ACC112 (cell line): Measurements from ENCODE around the gene C2CD2L.

Source experiments
- H2AFZ ChIP-seq: fragments of 200-600 bp; sonication (generic); one replicate; pipeline ENCODE4 v1.6.0; 2017; ENCODE audit warnings: antibody characterized with exemption, low read length; ENCODE audit not compliant: unreplicated experiment
- H3K27ac ChIP-seq: fragments of 200-600 bp; sonication (generic); 2 replicates; pipeline ENCODE4 v1.5.1; 2014; ENCODE audit warnings: low read depth, mild to moderate bottlenecking, antibody characterized with exemption, low read length, moderate library complexity
- H3K27me3 ChIP-seq: fragments of 200-600 bp; sonication (generic); 2 replicates; pipeline ENCODE4 v1.6.1; 2014; ENCODE audit warnings: mild to moderate bottlenecking, antibody characterized with exemption, low read length, moderate library complexity, mixed read lengths; ENCODE audit not compliant: insufficient read depth
- H3K36me3 ChIP-seq: fragments of 200-600 bp; sonication (generic); 2 replicates; pipeline ENCODE4 v1.6.1; 2016; ENCODE audit warnings: mild to moderate bottlenecking, antibody characterized with exemption, low read length, moderate library complexity, mixed read lengths; ENCODE audit not compliant: insufficient read depth
- H3K4me1 ChIP-seq: fragments of 200-600 bp; sonication (generic); one replicate; pipeline ENCODE4 v1.6.1; 2016; ENCODE audit warnings: low read length, mixed read lengths; ENCODE audit not compliant: insufficient read depth, unreplicated experiment, control insufficient read depth
- H3K4me3 ChIP-seq: fragments of 200-600 bp; sonication (generic); 2 replicates; pipeline ENCODE4 v1.5.1; 2014; ENCODE audit warnings: mild to moderate bottlenecking, low read depth, low read length
- H3K79me2 ChIP-seq: fragments of 200-600 bp; sonication (generic); one replicate; pipeline ENCODE4 v1.6.0; 2016; ENCODE audit warnings: low read length; ENCODE audit not compliant: control insufficient read depth, unreplicated experiment, insufficient read depth

Gene C2CD2L

GRCh38 chr11:119107538-119108145, 498 bp downstream of the C2CD2L start:
- Histone ChIP-seq H3K79me2 (peaks cover 24% of the 10 kb centered on the region), H3K27me3 (no peaks in the 10 kb centered on the region), H3K4me3 (peak overlapping the region; percentile 98), H2AFZ (peak overlapping the region; percentile 85), H3K27ac (no peak overlapping the region), H3K36me3 (no peaks in the 10 kb centered on the region), H3K4me1 (peaks cover 30% of the 10 kb centered on the region)

GRCh38 chr11:119108146-119108856, 1.2 kb downstream of the C2CD2L start:
- Histone ChIP-seq H3K27ac (no peak overlapping the region), H3K4me3 (peak overlapping the region; percentile 98), H3K79me2 (peaks cover 24% of the 10 kb centered on the region), H2AFZ (no peak overlapping the region), H3K4me1 (peaks cover 29% of the 10 kb centered on the region), H3K36me3 (no peaks in the 10 kb centered on the region), H3K27me3 (no peaks in the 10 kb centered on the region)

DNA sequence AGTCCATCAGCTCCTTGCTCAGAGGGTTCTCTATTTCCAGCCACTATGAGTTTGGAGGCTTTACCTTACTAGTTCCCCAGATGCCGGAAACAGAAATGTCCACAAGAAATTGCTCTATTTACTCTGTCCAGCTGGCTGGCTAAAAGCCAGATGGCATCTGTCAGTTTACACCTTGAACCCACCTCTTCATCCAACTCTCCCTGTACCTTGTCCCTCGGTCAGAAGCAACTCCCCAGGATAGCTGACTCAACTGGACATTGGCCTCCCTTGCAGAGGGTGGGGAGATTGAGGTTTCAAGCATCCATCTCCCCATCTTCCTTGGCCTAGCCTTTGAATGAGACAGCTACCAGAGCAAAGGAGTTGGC, 1.7 kb downstream of the C2CD2L start:
- Histone ChIP-seq H3K27ac (no peak overlapping the region), H3K27me3 (no peaks in the 10 kb centered on the region), H3K4me1 (peaks cover 25% of the 10 kb centered on the region), H3K4me3 (peak overlapping the region; percentile 98), H3K79me2 (peaks cover 24% of the 10 kb centered on the region), H2AFZ (no peak overlapping the region), H3K36me3 (no peaks in the 10 kb centered on the region)

DNA sequence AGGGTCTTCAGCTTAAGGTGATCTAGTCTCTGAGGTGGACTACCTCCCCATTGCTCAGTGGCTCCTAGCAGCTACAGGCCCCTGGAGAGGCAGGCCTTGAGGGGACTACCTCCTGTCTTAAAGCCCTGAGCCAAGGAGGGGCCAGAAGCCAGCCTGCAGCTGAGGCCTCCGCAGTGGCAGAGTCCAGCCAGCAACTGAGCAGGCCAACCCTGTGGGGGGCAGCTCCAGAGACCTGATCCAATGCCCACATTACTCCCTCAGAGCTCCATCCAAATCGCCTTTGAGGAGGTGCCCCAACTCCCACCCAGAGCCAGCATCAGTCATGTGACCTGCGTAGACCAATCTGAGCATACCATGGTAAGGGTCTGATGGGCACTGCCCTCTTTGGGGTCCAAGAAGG, 2.7 kb downstream of the C2CD2L start:
- H3K4me1 ChIP-seq: peaks cover 25% of the 10 kb centered on the region
- H2AFZ ChIP-seq: no peak overlapping the region
- no peaks in the 10 kb centered on the region for H3K36me3 ChIP-seq
- H3K27me3 ChIP-seq: no peaks in the 10 kb centered on the region
- no peak overlapping the region for H3K27ac ChIP-seq
- no peak overlapping the region for H3K4me3 ChIP-seq
- peaks cover 24% of the 10 kb centered on the region for H3K79me2 ChIP-seq

DNA sequence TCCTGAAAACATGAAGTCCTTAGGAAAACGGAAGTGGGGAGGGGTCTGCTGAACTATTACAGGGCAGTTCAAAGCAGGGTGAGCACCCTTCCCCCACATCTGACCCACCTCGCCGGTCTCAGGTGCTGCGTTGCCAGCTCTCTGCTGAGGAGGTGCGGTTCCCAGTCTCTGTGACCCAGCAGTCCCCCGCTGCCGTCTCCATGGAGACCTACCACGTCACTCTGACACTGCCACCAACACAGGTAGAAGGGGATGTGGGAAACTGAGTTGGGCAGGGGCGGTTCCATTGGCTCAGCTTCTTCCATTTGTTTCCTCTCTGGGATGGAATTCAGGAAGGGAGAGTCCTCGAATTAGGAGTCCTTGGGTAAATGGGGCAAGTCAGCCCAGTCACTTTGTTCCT, 3.3 kb downstream of the C2CD2L start:
- Histone ChIP-seq H3K4me1 (peaks cover 25% of the 10 kb centered on the region), H3K27me3 (no peaks in the 10 kb centered on the region), H3K27ac (no peak overlapping the region), H3K4me3 (no peak overlapping the region), H2AFZ (no peak overlapping the region), H3K79me2 (peaks cover 24% of the 10 kb centered on the region), H3K36me3 (no peaks in the 10 kb centered on the region)

DNA sequence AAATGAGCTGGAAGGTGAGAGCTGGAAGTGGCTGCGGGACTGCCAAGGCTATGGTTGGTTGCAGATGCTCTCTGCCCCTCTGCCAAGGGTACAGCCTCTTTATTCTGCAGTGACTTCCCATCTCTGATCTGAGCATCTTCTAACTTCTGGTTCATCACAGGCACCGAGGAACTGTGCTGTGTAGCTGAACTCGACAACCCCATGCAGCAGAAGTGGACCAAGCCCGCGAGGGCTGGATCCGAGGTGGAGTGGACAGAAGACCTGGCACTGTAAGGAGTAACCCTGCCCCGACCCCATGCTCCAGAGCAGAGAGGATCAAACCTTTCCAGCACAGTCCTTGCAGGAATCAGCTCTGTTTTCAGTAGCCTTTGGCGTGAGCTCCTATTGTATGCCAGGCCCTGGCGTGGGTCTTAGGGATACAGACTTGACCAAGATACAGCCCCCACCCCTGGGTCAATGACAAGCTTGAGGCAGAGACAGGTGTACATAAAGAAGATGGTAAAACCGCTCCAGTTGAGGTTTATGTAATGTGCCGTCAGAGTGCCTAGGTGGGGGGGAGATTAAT, 4.3 kb downstream of the C2CD2L start:
- Histone ChIP-seq H3K27me3 (no peaks in the 10 kb centered on the region), H3K27ac (no peak overlapping the region), H3K4me1 (peaks cover 19% of the 10 kb centered on the region), H3K79me2 (peaks cover 24% of the 10 kb centered on the region), H3K4me3 (no peak overlapping the region), H3K36me3 (no peaks in the 10 kb centered on the region), H2AFZ (no peak overlapping the region)

DNA sequence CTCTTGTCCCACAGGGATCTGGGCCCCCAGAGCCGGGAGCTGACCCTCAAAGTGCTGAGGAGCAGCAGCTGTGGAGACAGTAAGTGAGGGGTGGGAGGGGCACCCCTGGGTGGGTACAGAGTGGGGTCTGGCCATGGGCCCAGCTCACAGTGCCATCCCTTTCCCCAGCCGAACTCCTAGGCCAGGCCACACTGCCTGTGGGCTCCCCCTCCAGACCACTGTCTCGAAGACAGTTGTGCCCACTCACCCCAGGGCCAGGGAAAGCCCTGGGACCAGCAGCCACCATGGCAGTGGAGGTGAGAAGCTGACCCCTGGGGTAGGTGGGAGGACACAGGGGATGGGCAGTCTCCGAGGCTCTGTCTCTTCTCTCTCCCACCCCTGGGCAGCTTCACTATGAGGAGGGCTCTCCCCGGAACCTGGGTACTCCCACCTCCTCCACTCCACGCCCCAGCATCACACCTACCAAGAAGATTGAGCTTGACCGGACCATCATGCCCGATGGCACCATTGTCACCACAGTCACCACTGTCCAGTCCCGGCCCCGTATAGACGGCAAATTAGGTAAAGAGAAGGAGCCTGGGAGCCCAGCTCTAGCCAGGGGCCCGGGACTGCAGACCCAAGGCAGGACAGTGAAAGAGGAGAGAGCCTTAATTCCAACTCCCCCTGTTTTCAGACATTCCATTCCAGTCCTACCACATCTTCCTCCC, 5.3 kb downstream of the C2CD2L start:
- no peak overlapping the region for H3K4me3 ChIP-seq
- peaks cover 14% of the 10 kb centered on the region for H3K4me1 ChIP-seq
- H3K27ac ChIP-seq: no peak overlapping the region
- peaks cover 22% of the 10 kb centered on the region for H3K79me2 ChIP-seq
- no peaks in the 10 kb centered on the region for H3K36me3 ChIP-seq
- no peak overlapping the region for H2AFZ ChIP-seq
- no peaks in the 10 kb centered on the region for H3K27me3 ChIP-seq

GRCh38 chr11:119113716-119114115, 6.6 kb downstream of the C2CD2L start:
- H3K4me1 ChIP-seq: peaks cover 7% of the 10 kb centered on the region
- no peaks in the 10 kb centered on the region for H3K36me3 ChIP-seq
- H3K27ac ChIP-seq: no peak overlapping the region
- H2AFZ ChIP-seq: no peak overlapping the region
- H3K4me3 ChIP-seq: no peak overlapping the region
- H3K27me3 ChIP-seq: no peaks in the 10 kb centered on the region
- H3K79me2 ChIP-seq: peaks cover 11% of the 10 kb centered on the region

DNA sequence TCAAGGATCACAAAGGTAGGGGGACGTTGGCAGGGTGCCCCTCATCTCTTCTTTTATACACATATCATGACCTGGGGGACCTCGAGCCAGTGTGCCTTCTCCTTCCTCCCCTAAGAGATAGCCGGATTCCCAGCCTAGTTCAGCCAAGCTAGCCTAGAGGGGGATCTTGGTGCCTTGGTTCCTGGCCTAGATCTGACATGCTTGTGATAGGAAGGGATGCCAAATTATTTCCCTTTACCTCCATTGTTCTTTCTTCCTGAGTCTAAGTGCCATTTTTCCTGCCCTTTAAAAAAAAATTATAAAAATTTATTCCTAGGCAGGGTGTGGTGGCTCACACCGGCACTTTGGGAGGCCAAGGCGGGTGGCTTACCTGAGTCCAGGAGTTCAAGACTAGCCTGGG, 7.2 kb downstream of the C2CD2L start:
- Histone ChIP-seq H3K27ac (no peak overlapping the region), H2AFZ (no peak overlapping the region), H3K4me1 (peaks cover 4% of the 10 kb centered on the region), H3K36me3 (no peaks in the 10 kb centered on the region), H3K4me3 (no peak overlapping the region), H3K79me2 (peaks cover 6% of the 10 kb centered on the region), H3K27me3 (no peaks in the 10 kb centered on the region)

GRCh38 chr11:119115484-119116234, 8.5 kb downstream of the C2CD2L start:
- H3K4me3 ChIP-seq: no peak overlapping the region
- H3K4me1 ChIP-seq: peaks cover 8% of the 10 kb centered on the region
- no peaks in the 10 kb centered on the region for H3K36me3 ChIP-seq
- no peak overlapping the region for H2AFZ ChIP-seq
- no peaks in the 10 kb centered on the region for H3K27me3 ChIP-seq
- H3K79me2 ChIP-seq: no peaks in the 10 kb centered on the region
- H3K27ac ChIP-seq: no peak overlapping the region
